GM23338 (cell line): Measurements from ENCODE around the gene PCGF2. TPM values are rescaled to one million over a fixed set of nuclear protein-coding genes. Genes with fewer than 3 reads are reported as not detected.

ENCODE experiments used
- ATAC-seq: fragments of 200-7000 bp; cut with Tn5 transposase; 3 replicates; pipeline ENCODE4 v1.9.1; 2020
- DNase-seq: peaks from one replicate; pipeline ENCODE4 v3.0.0-alpha.2; 2015; ENCODE audit warnings: low spot score
- H2AFZ ChIP-seq: fragments of 200-600 bp; sonication (generic); 2 replicates; pipeline ENCODE4 v1.8.0; 2016; ENCODE audit warnings: antibody characterized with exemption, mild to moderate bottlenecking, moderate library complexity
- H3F3A ChIP-seq: fragments of 200-600 bp; sonication (generic); replicated peaks from 2 replicates; pipeline ENCODE4 v1.8.0; 2017; ENCODE audit warnings: antibody characterized with exemption, mixed run types, low read depth
- H3K27ac ChIP-seq: fragments of 200-600 bp; sonication (generic); 2 replicates; pipeline ENCODE4 v1.6.1; 2016; ENCODE audit warnings: low read depth
- H3K27me3 ChIP-seq: fragments of 200-600 bp; sonication (generic); 2 replicates; pipeline ENCODE4 v1.8.0; 2016; ENCODE audit warnings: mild to moderate bottlenecking, mixed run types, moderate library complexity; ENCODE audit not compliant: insufficient read depth
- H3K36me3 ChIP-seq: fragments of 200-600 bp; sonication (generic); 2 replicates; pipeline ENCODE4 v1.8.0; 2016; ENCODE audit warnings: mild to moderate bottlenecking; ENCODE audit not compliant: insufficient read depth
- H3K4me1 ChIP-seq: fragments of 200-600 bp; sonication (generic); 2 replicates; pipeline ENCODE4 v1.8.0; 2016; ENCODE audit warnings: mild to moderate bottlenecking, moderate library complexity; ENCODE audit not compliant: insufficient read depth
- H3K4me2 ChIP-seq: fragments of 200-600 bp; sonication (generic); 2 replicates; pipeline ENCODE4 v1.7.1; 2017; ENCODE audit warnings: mixed run types
- H3K4me3 ChIP-seq: fragments of 200-600 bp; sonication (generic); 2 replicates; pipeline ENCODE4 v1.6.1; 2016; ENCODE audit warnings: mixed run types
- H3K79me2 ChIP-seq: fragments of 200-600 bp; sonication (generic); replicated peaks from 2 replicates; pipeline ENCODE4 v1.8.0; 2017; ENCODE audit warnings: mild to moderate bottlenecking; ENCODE audit not compliant: insufficient read depth
- H3K9me2 ChIP-seq: fragments of 200-600 bp; sonication (generic); 2 replicates; pipeline ENCODE4 v1.8.0; 2017; ENCODE audit not compliant: insufficient read depth
- H4K20me1 ChIP-seq: fragments of 200-600 bp; sonication (generic); replicated peaks from 2 replicates; pipeline ENCODE4 v1.8.0; 2017; ENCODE audit warnings: mild to moderate bottlenecking; ENCODE audit not compliant: insufficient read depth
- H3K27ac Mint-ChIP-seq: 2 replicates; pipeline ENCODE4 v1.8.0; 2020; ENCODE audit warnings: inconsistent platforms, mild to moderate bottlenecking, moderate library complexity, mixed read lengths
- H3K27me3 Mint-ChIP-seq: 3 replicates; pipeline ENCODE4 v1.8.0; 2022; ENCODE audit warnings: low read depth, mild to moderate bottlenecking, moderate library complexity, mixed read lengths, inconsistent platforms; ENCODE audit not compliant: insufficient read depth, poor library complexity
- H3K36me3 Mint-ChIP-seq: 3 replicates; pipeline ENCODE4 v1.8.0; 2021; ENCODE audit warnings: low read depth, mild to moderate bottlenecking, inconsistent platforms, moderate library complexity, mixed read lengths
- H3K4me1 Mint-ChIP-seq: 3 replicates; pipeline ENCODE4 v1.8.0; 2020; ENCODE audit warnings: mild to moderate bottlenecking, inconsistent platforms, mixed read lengths
- H3K4me3 Mint-ChIP-seq: 3 replicates; pipeline ENCODE4 v1.8.0; 2021; ENCODE audit warnings: moderate library complexity, mild to moderate bottlenecking, inconsistent platforms, mixed read lengths
- H3K9me3 Mint-ChIP-seq: 3 replicates; pipeline ENCODE4 v1.8.0; 2020; ENCODE audit warnings: moderate library complexity, mild to moderate bottlenecking, inconsistent platforms, mixed read lengths
- CREB1 ChIP-seq: fragments of 250-450 bp; sonication (Bioruptor Pico); IDR thresholded peaks from 2 replicates; pipeline ENCODE4 v1.5.0; 2020; ENCODE audit warnings: low read depth, mild to moderate bottlenecking, moderate library complexity
- ETS1 ChIP-seq: IDR thresholded peaks from 2 replicates; pipeline ENCODE4 v1.6.1; 2016; ENCODE audit warnings: antibody characterized with exemption
- EZH2 ChIP-seq: fragments of 200-600 bp; sonication (generic); IDR thresholded peaks from one replicate; pipeline ENCODE4 v1.8.0; 2017; ENCODE audit warnings: antibody characterized with exemption, mild to moderate bottlenecking, low read depth; ENCODE audit not compliant: unreplicated experiment
- EZH2phosphoT487 ChIP-seq: fragments of 200-600 bp; sonication (generic); IDR thresholded peaks from one replicate; pipeline ENCODE4 v1.8.1; 2018; ENCODE audit warnings: antibody characterized with exemption; ENCODE audit not compliant: unreplicated experiment
- JUNB ChIP-seq: IDR thresholded peaks from one replicate; pipeline ENCODE4 v1.6.1; 2016; ENCODE audit warnings: antibody characterized with exemption; ENCODE audit not compliant: unreplicated experiment
- POLR2AphosphoS5 ChIP-seq: IDR thresholded peaks from 2 replicates; pipeline ENCODE4 v1.6.1; 2016; ENCODE audit warnings: antibody characterized with exemption, low read depth
- ZNF331 ChIP-seq: fragments of 250-450 bp; sonication (Bioruptor Pico); IDR thresholded peaks from 2 replicates; pipeline ENCODE4 v1.5.0; 2020; ENCODE audit warnings: low read depth, mild to moderate bottlenecking, moderate library complexity
- ZNF462 ChIP-seq: fragments of 250-450 bp; sonication (Bioruptor Pico); IDR thresholded peaks from 2 replicates; pipeline ENCODE4 v1.5.0; 2020; ENCODE audit warnings: mild to moderate bottlenecking, moderate library complexity
- polyA plus RNA-seq: library from polyadenylated mRNA; unstranded; fragments of >200 nt; fragmentation: Nextera tagmentation; extraction: Ambion mirVana; gene quantifications from 2 replicates; pipeline ENCODE4 v1.2.1, GENCODE V29; 2016
- total RNA-seq: library from RNA; depleted of rRNA; stranded (reverse); fragments of >200 nt; shearing (Covaris generic); gene quantifications from 2 replicates; pipeline ENCODE4 v1.2.3, GENCODE V29; 2014

Gene PCGF2
- total and polyA plus RNA-seq, 2 experiments from 2014 or later = 21.1 to 51.9 TPM

DNA sequence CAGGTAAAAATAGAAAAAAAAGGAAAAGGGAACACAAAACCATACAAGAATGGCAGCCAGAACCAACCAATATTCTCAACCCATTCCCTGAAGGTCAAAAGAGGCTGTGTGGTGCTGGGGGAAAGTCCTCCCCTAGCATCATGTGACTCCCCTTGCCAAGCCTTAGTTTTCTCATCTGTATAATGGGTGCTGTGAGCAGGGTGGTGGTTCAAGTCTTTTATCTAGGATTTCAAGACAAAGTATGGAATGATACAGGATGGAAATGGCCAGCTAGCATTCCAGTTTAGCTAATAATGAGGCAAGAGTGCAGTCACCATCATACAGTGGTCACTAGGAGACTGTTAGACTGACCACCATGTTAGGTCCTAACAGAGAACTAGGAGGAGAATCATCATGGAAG lies 25.1 kb upstream of the PCGF2 start:
- H3F3A ChIP-seq = no peaks in the 10 kb centered on the region
- H3K9me3 Mint-ChIP-seq = no peaks in the 10 kb centered on the region
- TF ChIP-seq ZNF462 (CRISPR knock-in tag) (no peak), EZH2phosphoT487 (no peak), POLR2AphosphoS5 (no peak), JUNB (no peak), EZH2 (no peak), ETS1 (no peak), CREB1 (CRISPR knock-in tag) (no peak), ZNF331 (CRISPR knock-in tag) (no peak)
- H3K36me3 Mint-ChIP-seq = peaks cover 67% of the 10 kb centered on the region
- no peak overlapping the region for H2AFZ ChIP-seq
- H3K27me3 ChIP-seq = no peaks in the 10 kb centered on the region
- no peak overlapping the region for H3K27ac Mint-ChIP-seq
- H3K79me2 ChIP-seq = no peaks in the 10 kb centered on the region
- no peaks in the 10 kb centered on the region for H3K4me1 ChIP-seq
- DNase-seq = no peak
- H3K36me3 ChIP-seq = peaks cover 43% of the 10 kb centered on the region
- no peak overlapping the region for H3K4me3 Mint-ChIP-seq
- no peak overlapping the region for H3K4me3 ChIP-seq
- H3K4me1 Mint-ChIP-seq = no peaks in the 10 kb centered on the region
- peaks cover 5% of the 10 kb centered on the region for H3K27me3 Mint-ChIP-seq
- no peak for ATAC-seq
- peaks cover 9% of the 10 kb centered on the region for H4K20me1 ChIP-seq
- no peaks in the 10 kb centered on the region for H3K9me2 ChIP-seq
- no peak overlapping the region for H3K4me2 ChIP-seq
- no peak overlapping the region for H3K27ac ChIP-seq
